OCI-LY3 (cell line): Measurements from ENCODE around the gene ZNF106.

Experiments used
- CTCF ChIP-seq: fragments of 200-600, 300-600 bp; sonication (generic); IDR thresholded peaks from 2 replicates; pipeline ENCODE4 v1.5.1; 2014; ENCODE audit warnings: antibody characterized with exemption, low read length, low read depth
- EZH2phosphoT487 ChIP-seq: fragments of 200-600 bp; shearing (Covaris generic); IDR thresholded peaks from 2 replicates; pipeline ENCODE4 v1.6.1; 2018; ENCODE audit warnings: antibody characterized with exemption, mixed run types, low read depth

DNA sequence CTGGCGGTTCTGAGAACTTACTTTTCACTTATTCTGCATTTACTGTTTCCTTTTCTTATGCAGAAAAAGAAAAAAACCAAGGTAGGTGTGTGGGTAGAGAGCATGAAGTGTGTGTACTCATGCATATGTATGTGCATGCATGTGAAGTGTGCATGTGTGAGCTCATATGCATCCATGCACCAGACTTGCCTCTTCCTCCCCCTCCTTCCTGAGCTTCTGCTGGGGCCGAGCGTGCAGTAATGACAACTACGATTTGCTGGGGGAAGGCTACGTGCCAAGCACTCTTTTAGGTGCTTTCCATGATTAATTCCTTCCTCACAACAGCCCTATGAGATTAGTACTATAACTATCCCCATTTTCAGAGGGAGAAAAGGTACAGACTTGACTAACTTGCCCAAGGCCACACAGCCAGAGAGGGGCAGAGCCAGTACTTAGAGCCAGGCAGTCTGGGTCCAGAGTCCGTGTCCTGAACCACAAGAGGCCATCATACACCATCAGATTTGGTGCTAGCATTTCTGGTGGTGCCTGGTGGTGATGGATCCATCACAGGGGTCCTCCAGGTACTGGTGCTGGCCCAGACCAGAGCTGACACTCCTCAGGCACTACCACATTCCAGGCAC is 85.0 kb downstream of the ZNF106 start:
- TF ChIP-seq CTCF = no peak
- no peak for TF ChIP-seq EZH2phosphoT487
